Measurements from ENCODE around the gene KLK4. TPM values are rescaled to one million over a fixed set of nuclear protein-coding genes. Genes with fewer than 3 reads are reported as not detected.

KLK4 gene
- total and polyA plus RNA-seq, 9 of the 15 experiments (the other 6 are each of a cell fraction or from before 2014, with no cell fraction given): not detected

- TF ChIP-seq BCLAF1 (IDR thresholded peaks at IDR 0.05; ENCODE audit: borderline replicate concordance in 1 of 2, control insufficient read depth in 1 of 2, low read depth in 2 of 2, low read length in 1 of 2): no peak
- TF ChIP-seq BACH1 (tag; IDR thresholded peaks at IDR 0.05): peak; percentile 82; the same call in 1 of the 2 replicates
- TF ChIP-seq ETV5 (CRISPR knock-in tag; IDR thresholded peaks at IDR 0.05; ENCODE audit: low read depth): no peak
- TF ChIP-seq KDM1A (IDR thresholded peaks at IDR 0.05): no peak
- no peak for TF ChIP-seq FOXA3 (CRISPR knock-in tag; conservative IDR thresholded peaks at IDR 0.05 in 1 of 2, IDR thresholded peaks at IDR 0.05 in 1 of 2)
- TF ChIP-seq CBX3 (IDR thresholded peaks at IDR 0.05; ENCODE audit: borderline replicate concordance in 1 of 2, low read length in 2 of 2): no peak
- no peak for TF ChIP-seq ZNF197 (CRISPR knock-in tag; IDR thresholded peaks at IDR 0.05; ENCODE audit: low read depth)
- peak; percentile 93 for TF ChIP-seq C11orf30 (IDR thresholded peaks at IDR 0.05; ENCODE audit: low read depth)
- TF ChIP-seq ZNF583 (CRISPR knock-in tag; IDR thresholded peaks at IDR 0.05): no peak
- no peak for TF ChIP-seq ZNF282 (CRISPR knock-in tag; IDR thresholded peaks at IDR 0.05)
- TF ChIP-seq GATA2 (CRISPR knock-in tag; IDR thresholded peaks at IDR 0.05): no peak
- TF ChIP-seq RBM39 (optimal IDR thresholded peaks at IDR 0.05; ENCODE audit: low read depth, low read length): no peak
- peak; percentile 98 for TF ChIP-seq MAFG (tag; conservative IDR thresholded peaks at IDR 0.05)
- peak; percentile 50; the same call in 1 of the 2 replicates for TF ChIP-seq CTBP1 (IDR thresholded peaks at IDR 0.05; ENCODE audit: borderline replicate concordance)
- TF ChIP-seq ESRRA (IDR thresholded peaks at IDR 0.05; ENCODE audit: borderline replicate concordance, low read depth): 0 out of 2 replicates have a peak, but pooled peaks have one; percentile 21
- no peak for TF ChIP-seq MCM3 (IDR thresholded peaks at IDR 0.05)
- TF ChIP-seq ZNF316 (IDR thresholded peaks at IDR 0.05): peak; percentile 96
- 0 out of 2 replicates have a peak, but pooled peaks have one; percentile 31 for TF ChIP-seq ATF7 (IDR thresholded peaks at IDR 0.05)
- TF ChIP-seq NFE2 (IDR thresholded peaks at IDR 0.05; ENCODE audit: low read depth): peak; percentile 96
- TF ChIP-seq ARID1B (IDR thresholded peaks at IDR 0.05): peak; percentile 42
These were observed 22.4 kb upstream of the KLK4 start (continued) for GRCh38 chr19:50933640-50934039.

Data from K562 (cell line).